Measurements from ENCODE around the gene ISOC1.

- no peak for TF ChIP-seq POLR2A (IDR thresholded peaks at IDR 0.05; ENCODE audit: low read length)
- no peak for TF ChIP-seq GATA1 (IDR thresholded peaks at IDR 0.05; ENCODE audit: low read depth, low read length)
Observed at GRCh38 chr5:129107637-129108036, 13.1 kb downstream of the ISOC1 start.

All from erythroblast (primary cell).